Cardiac fibroblast (primary cell): ENCODE data around the gene SMC1B.
"Not testable (repeated sequence)": the region's sequence is repeated elsewhere in the genome, so short reads cannot be mapped to it uniquely, and the experiment has no call there.

Source experiments
- DNase-seq, 2 donors: peaks; one replicate each; pipeline versions ENCODE4 v3.0.0 to v3.0.0-alpha.2; 2010; ENCODE audit warnings: low read depth in 2 of 2
- H3K4me3 ChIP-seq, 2 donors: replicated peaks in 1 of 2; 1 replicate in 1 of 2; 2 replicates in 1 of 2; pipeline ENCODE4 v1.5.1; 2011; ENCODE audit warnings: low read depth in 2 of 2, low read length in 2 of 2, mild to moderate bottlenecking in 2 of 2, moderate library complexity in 1 of 2
- CTCF ChIP-seq: IDR thresholded peaks from one replicate; pipeline ENCODE4 v1.5.1; 2011; ENCODE audit warnings: low read depth, mild to moderate bottlenecking, low read length, inconsistent platforms

SMC1B gene

GRCh38 chr22:45445031-45445710 is 31.8 kb upstream of the SMC1B start:
- no peak overlapping the region for H3K4me3 ChIP-seq
- TF ChIP-seq CTCF = no peak
- DNase-seq = no peak

GRCh38 chr22:45444168-45444567 is 30.8 kb upstream of the SMC1B start:
- H3K4me3 ChIP-seq = no peak overlapping the region
- DNase-seq = no peak
- TF ChIP-seq CTCF = no peak

GRCh38 chr22:45442116-45442515 is 28.7 kb upstream of the SMC1B start:
- H3K4me3 ChIP-seq = no peak overlapping the region
- TF ChIP-seq CTCF = no peak
- no peak for DNase-seq

- TF ChIP-seq CTCF = peak; percentile 81
- peak; percentile 66 to 73 for DNase-seq
These were observed 27.7 kb upstream of the SMC1B start for GRCh38 chr22:45441138-45441537.

GRCh38 chr22:45440688-45441087 is 27.3 kb upstream of the SMC1B start:
- DNase-seq = not testable (repeated sequence)

More at GRCh38 chr22:45441138-45441537, 27.7 kb upstream of the SMC1B start:
- H3K4me3 ChIP-seq = no peak overlapping the region

GRCh38 chr22:45438336-45438735 is 24.9 kb upstream of the SMC1B start:
- TF ChIP-seq CTCF = no peak
- DNase-seq = no peak
- H3K4me3 ChIP-seq = no peak overlapping the region

More at GRCh38 chr22:45440688-45441087, 27.3 kb upstream of the SMC1B start:
- H3K4me3 ChIP-seq = not testable (repeated sequence)

- not testable (repeated sequence) for DNase-seq, H3K4me3 ChIP-seq
These were observed 23.6 kb upstream of the SMC1B start for GRCh38 chr22:45436871-45437517.

GRCh38 chr22:45435544-45436139 is 22.2 kb upstream of the SMC1B start:
- TF ChIP-seq CTCF = peak; percentile 95
- DNase-seq = peak; percentile 91 to 95
- no peak overlapping the region for H3K4me3 ChIP-seq
